GM23338 (cell line): ENCODE measurements around the gene CCDC63. TPM values are rescaled to one million over a fixed set of nuclear protein-coding genes. Genes with fewer than 3 reads are reported as not detected.

Experiments
- ATAC-seq: fragments of 200-7000 bp; cut with Tn5 transposase; 3 replicates; pipeline ENCODE4 v1.9.1; 2020
- DNase-seq: peaks from one replicate; pipeline ENCODE4 v3.0.0-alpha.2; 2015; ENCODE audit warnings: low spot score
- H2AFZ ChIP-seq: fragments of 200-600 bp; sonication (generic); 2 replicates; pipeline ENCODE4 v1.8.0; 2016; ENCODE audit warnings: antibody characterized with exemption, mild to moderate bottlenecking, moderate library complexity
- H3F3A ChIP-seq: fragments of 200-600 bp; sonication (generic); replicated peaks from 2 replicates; pipeline ENCODE4 v1.8.0; 2017; ENCODE audit warnings: antibody characterized with exemption, mixed run types, low read depth
- H3K27ac ChIP-seq: fragments of 200-600 bp; sonication (generic); 2 replicates; pipeline ENCODE4 v1.6.1; 2016; ENCODE audit warnings: low read depth
- H3K27me3 ChIP-seq: fragments of 200-600 bp; sonication (generic); 2 replicates; pipeline ENCODE4 v1.8.0; 2016; ENCODE audit warnings: mild to moderate bottlenecking, mixed run types, moderate library complexity; ENCODE audit not compliant: insufficient read depth
- H3K36me3 ChIP-seq: fragments of 200-600 bp; sonication (generic); 2 replicates; pipeline ENCODE4 v1.8.0; 2016; ENCODE audit warnings: mild to moderate bottlenecking; ENCODE audit not compliant: insufficient read depth
- H3K4me1 ChIP-seq: fragments of 200-600 bp; sonication (generic); 2 replicates; pipeline ENCODE4 v1.8.0; 2016; ENCODE audit warnings: mild to moderate bottlenecking, moderate library complexity; ENCODE audit not compliant: insufficient read depth
- H3K4me2 ChIP-seq: fragments of 200-600 bp; sonication (generic); 2 replicates; pipeline ENCODE4 v1.7.1; 2017; ENCODE audit warnings: mixed run types
- H3K4me3 ChIP-seq: fragments of 200-600 bp; sonication (generic); 2 replicates; pipeline ENCODE4 v1.6.1; 2016; ENCODE audit warnings: mixed run types
- H3K79me2 ChIP-seq: fragments of 200-600 bp; sonication (generic); replicated peaks from 2 replicates; pipeline ENCODE4 v1.8.0; 2017; ENCODE audit warnings: mild to moderate bottlenecking; ENCODE audit not compliant: insufficient read depth
- H3K9me2 ChIP-seq: fragments of 200-600 bp; sonication (generic); 2 replicates; pipeline ENCODE4 v1.8.0; 2017; ENCODE audit not compliant: insufficient read depth
- H4K20me1 ChIP-seq: fragments of 200-600 bp; sonication (generic); replicated peaks from 2 replicates; pipeline ENCODE4 v1.8.0; 2017; ENCODE audit warnings: mild to moderate bottlenecking; ENCODE audit not compliant: insufficient read depth
- H3K27ac Mint-ChIP-seq: 2 replicates; pipeline ENCODE4 v1.8.0; 2020; ENCODE audit warnings: inconsistent platforms, mild to moderate bottlenecking, moderate library complexity, mixed read lengths
- H3K27me3 Mint-ChIP-seq: 3 replicates; pipeline ENCODE4 v1.8.0; 2022; ENCODE audit warnings: low read depth, mild to moderate bottlenecking, moderate library complexity, mixed read lengths, inconsistent platforms; ENCODE audit not compliant: insufficient read depth, poor library complexity
- H3K36me3 Mint-ChIP-seq: 3 replicates; pipeline ENCODE4 v1.8.0; 2021; ENCODE audit warnings: low read depth, mild to moderate bottlenecking, inconsistent platforms, moderate library complexity, mixed read lengths
- H3K4me1 Mint-ChIP-seq: 3 replicates; pipeline ENCODE4 v1.8.0; 2020; ENCODE audit warnings: mild to moderate bottlenecking, inconsistent platforms, mixed read lengths
- H3K4me3 Mint-ChIP-seq: 3 replicates; pipeline ENCODE4 v1.8.0; 2021; ENCODE audit warnings: moderate library complexity, mild to moderate bottlenecking, inconsistent platforms, mixed read lengths
- H3K9me3 Mint-ChIP-seq: 3 replicates; pipeline ENCODE4 v1.8.0; 2020; ENCODE audit warnings: moderate library complexity, mild to moderate bottlenecking, inconsistent platforms, mixed read lengths
- CREB1 ChIP-seq: fragments of 250-450 bp; sonication (Bioruptor Pico); IDR thresholded peaks from 2 replicates; pipeline ENCODE4 v1.5.0; 2020; ENCODE audit warnings: low read depth, mild to moderate bottlenecking, moderate library complexity
- EZH2 ChIP-seq: fragments of 200-600 bp; sonication (generic); IDR thresholded peaks from one replicate; pipeline ENCODE4 v1.8.0; 2017; ENCODE audit warnings: antibody characterized with exemption, mild to moderate bottlenecking, low read depth; ENCODE audit not compliant: unreplicated experiment
- EZH2phosphoT487 ChIP-seq: fragments of 200-600 bp; sonication (generic); IDR thresholded peaks from one replicate; pipeline ENCODE4 v1.8.1; 2018; ENCODE audit warnings: antibody characterized with exemption; ENCODE audit not compliant: unreplicated experiment
- JUNB ChIP-seq: IDR thresholded peaks from one replicate; pipeline ENCODE4 v1.6.1; 2016; ENCODE audit warnings: antibody characterized with exemption; ENCODE audit not compliant: unreplicated experiment
- NANOG ChIP-seq: IDR thresholded peaks from 2 replicates; pipeline ENCODE4 v1.6.1; 2016; ENCODE audit warnings: antibody characterized with exemption, borderline replicate concordance
- POLR2AphosphoS5 ChIP-seq: IDR thresholded peaks from 2 replicates; pipeline ENCODE4 v1.6.1; 2016; ENCODE audit warnings: antibody characterized with exemption, low read depth
- REST ChIP-seq: IDR thresholded peaks from one replicate; pipeline ENCODE4 v1.6.1; 2018; ENCODE audit warnings: antibody characterized with exemption; ENCODE audit not compliant: unreplicated experiment
- STAT1 ChIP-seq: IDR thresholded peaks from one replicate; pipeline ENCODE4 v1.6.1; 2016; ENCODE audit warnings: antibody characterized with exemption; ENCODE audit not compliant: unreplicated experiment
- ZNF114 ChIP-seq: fragments of 250-450 bp; sonication (Bioruptor Pico); IDR thresholded peaks from 2 replicates; pipeline ENCODE4 v1.5.0; 2020; ENCODE audit warnings: mild to moderate bottlenecking, moderate library complexity
- ZNF331 ChIP-seq: fragments of 250-450 bp; sonication (Bioruptor Pico); IDR thresholded peaks from 2 replicates; pipeline ENCODE4 v1.5.0; 2020; ENCODE audit warnings: low read depth, mild to moderate bottlenecking, moderate library complexity
- ZNF462 ChIP-seq: fragments of 250-450 bp; sonication (Bioruptor Pico); IDR thresholded peaks from 2 replicates; pipeline ENCODE4 v1.5.0; 2020; ENCODE audit warnings: mild to moderate bottlenecking, moderate library complexity
- polyA plus RNA-seq: library from polyadenylated mRNA; unstranded; fragments of >200 nt; fragmentation: Nextera tagmentation; extraction: Ambion mirVana; gene quantifications from 2 replicates; pipeline ENCODE4 v1.2.1, GENCODE V29; 2016
- total RNA-seq: library from RNA; depleted of rRNA; stranded (reverse); fragments of >200 nt; shearing (Covaris generic); gene quantifications from 2 replicates; pipeline ENCODE4 v1.2.3, GENCODE V29; 2014

The CCDC63 gene
- total and polyA plus RNA-seq, 2 experiments from 2014 or later = 1.8 TPM; not detected in 1

GRCh38 chr12:110862329-110862728 is 15.5 kb downstream of the CCDC63 start:
- no peak overlapping the region for H3K4me3 ChIP-seq
- H3K36me3 Mint-ChIP-seq = no peaks in the 10 kb centered on the region; the same call in 2 of the 3 replicates
- peaks cover 11% of the 10 kb centered on the region for H3K4me1 ChIP-seq
- peak; percentile 40 for DNase-seq
- peaks cover 17% of the 10 kb centered on the region for H3K27me3 Mint-ChIP-seq
- H2AFZ ChIP-seq = no peak overlapping the region
- H3K9me2 ChIP-seq = no peaks in the 10 kb centered on the region
- H3K36me3 ChIP-seq = no peaks in the 10 kb centered on the region; the same call in 1 of the 2 replicates
- H3F3A ChIP-seq = no peaks in the 10 kb centered on the region
- no peak overlapping the region for H3K27ac ChIP-seq
- no peaks in the 10 kb centered on the region for H3K27me3 ChIP-seq
- no peak for TF ChIP-seq EZH2phosphoT487
- no peak for TF ChIP-seq ZNF331
- no peak for TF ChIP-seq JUNB
- H3K79me2 ChIP-seq = no peaks in the 10 kb centered on the region
- no peak overlapping the region for H3K4me2 ChIP-seq
- H3K27ac Mint-ChIP-seq = no peak overlapping the region
- ATAC-seq = peak; percentile 21; the same call in 2 of the 3 replicates
- peaks cover 28% of the 10 kb centered on the region for H3K4me1 Mint-ChIP-seq
- no peaks in the 10 kb centered on the region for H4K20me1 ChIP-seq
- H3K4me3 Mint-ChIP-seq = no peak overlapping the region
- peaks cover 6% of the 10 kb centered on the region for H3K9me3 Mint-ChIP-seq

- no peaks in the 10 kb centered on the region for H4K20me1 ChIP-seq
- H3K27me3 Mint-ChIP-seq = peaks cover 17% of the 10 kb centered on the region
- H3K79me2 ChIP-seq = no peaks in the 10 kb centered on the region
- H3K9me2 ChIP-seq = no peaks in the 10 kb centered on the region
- H3K27ac Mint-ChIP-seq = no peak overlapping the region
- no peaks in the 10 kb centered on the region; the same call in 1 of the 2 replicates for H3K36me3 ChIP-seq
- no peak overlapping the region for H3K4me3 ChIP-seq
- no peak overlapping the region for H3K4me3 Mint-ChIP-seq
- DNase-seq (no peak), ATAC-seq (no peak)
- no peak overlapping the region for H3K4me2 ChIP-seq
- no peak overlapping the region for H3K27ac ChIP-seq
- H3K9me3 Mint-ChIP-seq = peaks cover 6% of the 10 kb centered on the region
- H3K36me3 Mint-ChIP-seq = no peaks in the 10 kb centered on the region; the same call in 2 of the 3 replicates
- H3K27me3 ChIP-seq = no peaks in the 10 kb centered on the region
- H2AFZ ChIP-seq = no peak overlapping the region
- peaks cover 6% of the 10 kb centered on the region; the same call in 1 of the 2 replicates for H3K4me1 ChIP-seq
- peaks cover 23% of the 10 kb centered on the region for H3K4me1 Mint-ChIP-seq
- H3F3A ChIP-seq = no peaks in the 10 kb centered on the region
- TF ChIP-seq EZH2phosphoT487 (no peak), POLR2AphosphoS5 (no peak), REST (no peak), ZNF462 (no peak), EZH2 (no peak), CREB1 (CRISPR knock-in tag) (no peak), ZNF331 (no peak), NANOG (no peak), STAT1 (no peak), ZNF114 (no peak)
Observed at GRCh38 chr12:110863161-110863560, 16.4 kb downstream of the CCDC63 start.
